GM19351 (cell line): Measurements from ENCODE around the gene THBS3.
"Not testable (repeated sequence)": the region's sequence is repeated elsewhere in the genome, so short reads cannot be mapped to it uniquely, and the experiment has no call there.

ENCODE experiments used
- ATAC-seq: cut with Tn5 transposase; IDR thresholded peaks from one replicate; pipeline ENCODE4 v1.9.1; 2021; ENCODE audit warnings: mild to moderate bottlenecking, moderate library complexity; ENCODE audit not compliant: unreplicated experiment

Gene THBS3

DNA sequence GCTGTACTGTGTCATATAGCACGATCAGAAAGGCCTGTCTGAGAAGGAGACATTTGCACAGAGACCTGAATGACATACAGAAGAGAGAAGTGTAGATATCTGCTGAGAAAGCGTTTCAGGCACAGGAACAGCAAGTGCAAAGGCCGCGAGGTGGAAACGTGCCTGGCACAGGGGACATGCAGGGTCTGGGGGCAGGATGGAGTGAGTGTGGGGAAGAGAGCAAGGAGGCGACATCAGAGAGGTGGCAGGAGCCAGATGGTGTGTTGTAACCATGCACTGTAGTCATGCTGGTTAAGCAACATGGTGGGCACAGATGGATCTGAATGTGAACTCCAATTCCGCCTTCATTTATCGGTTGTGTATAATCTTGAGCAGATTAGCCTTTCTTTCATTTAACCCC lies 47.6 kb downstream of the THBS3 start:
- ATAC-seq, result no peak

- ATAC-seq, result no peak
These were observed 48.7 kb downstream of the THBS3 start for GRCh38 chr1:155158991-155159390.

DNA sequence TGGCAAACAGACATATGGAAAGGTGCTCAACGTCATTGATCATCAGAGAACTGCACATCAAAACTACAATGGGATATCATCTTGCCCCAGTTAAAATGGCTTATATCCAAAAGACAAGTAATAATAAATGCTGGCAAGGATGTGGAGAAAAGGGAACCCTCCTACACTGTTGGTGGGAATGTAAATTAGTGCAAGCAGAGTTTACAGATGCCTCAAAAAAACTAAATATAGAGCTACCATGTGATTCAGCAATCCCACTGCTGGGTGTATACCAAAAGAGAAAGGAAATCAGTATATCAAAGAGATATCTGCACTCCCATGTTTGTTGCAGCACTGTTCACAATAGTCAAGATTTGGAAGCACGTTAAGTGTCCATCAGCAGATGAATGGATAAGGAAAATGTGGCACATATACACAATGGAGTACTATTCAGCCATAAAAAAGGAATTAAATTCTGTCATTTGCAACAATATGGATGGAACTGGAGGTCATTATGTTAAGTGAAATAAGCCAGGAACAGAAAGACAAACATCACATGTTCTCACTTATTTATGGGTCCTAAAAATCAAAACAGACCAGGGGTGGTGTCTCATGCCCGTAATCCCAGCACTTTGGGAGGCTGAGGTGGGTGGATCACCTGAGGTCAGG lies 51.6 kb downstream of the THBS3 start:
- ATAC-seq, result not testable (repeated sequence)
